ENCODE measurements around the gene SMIM23.
A peak's percentile ranks its signal among the peaks of the same experiment; 100 is the strongest.

SMIM23 gene

DNA sequence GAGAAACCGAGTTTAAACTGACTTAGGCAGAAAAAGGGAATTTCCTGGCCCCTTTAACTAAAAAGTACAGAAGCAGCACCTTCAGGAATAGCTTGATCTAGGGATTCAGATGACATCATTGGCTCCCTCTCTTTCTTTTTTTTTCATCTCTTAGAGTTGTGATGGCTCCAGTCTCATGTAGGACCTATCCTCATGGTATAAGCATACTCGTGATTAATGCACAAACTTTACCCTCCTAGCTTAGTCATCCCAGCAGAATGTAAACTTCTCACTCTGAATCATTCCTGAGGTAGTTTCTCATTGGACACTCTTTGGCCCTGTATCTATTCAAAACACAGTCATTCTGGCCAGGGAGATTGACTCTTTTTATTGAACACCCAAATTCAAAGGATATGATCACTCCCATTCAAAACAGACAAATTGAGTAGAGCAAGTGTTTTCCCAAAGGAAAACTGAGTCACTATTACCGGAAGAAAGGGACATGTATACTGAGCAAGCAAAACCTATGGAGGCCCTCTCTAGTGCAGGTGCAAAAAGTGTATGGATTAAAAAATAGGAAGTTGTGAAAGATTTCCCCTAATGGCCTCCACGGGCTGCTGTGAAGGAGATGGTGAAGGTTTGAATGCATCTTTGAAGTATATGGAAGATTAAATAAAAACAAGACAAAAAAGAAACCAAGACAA, 27.6 kb upstream of the SMIM23 start:
- ATAC-seq, result peak; percentile 71

DNA sequence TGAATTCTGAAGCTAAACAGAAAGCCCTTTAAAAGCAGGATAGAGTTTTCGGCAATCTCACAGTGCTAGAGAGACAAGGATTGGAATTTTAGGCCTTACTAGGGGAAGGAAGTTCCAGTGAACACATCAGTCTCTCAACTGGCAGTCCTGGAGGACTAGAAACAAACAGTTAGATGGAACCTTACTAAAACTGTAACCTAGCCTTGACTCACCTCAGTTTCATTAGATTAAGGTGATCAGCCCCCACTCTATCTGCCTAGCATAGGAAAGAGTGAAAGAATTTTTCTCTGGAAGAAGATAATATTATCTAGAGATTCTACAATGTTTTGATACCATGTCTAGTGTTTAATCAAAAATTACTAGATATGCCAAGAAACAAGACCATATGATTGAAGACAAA, 25.8 kb upstream of the SMIM23 start:
- TF ChIP-seq ZC3H10 (CRISPR knock-in tag; IDR thresholded peaks at IDR 0.05) (no peak), CSDC2 (CRISPR knock-in tag; IDR thresholded peaks at IDR 0.05) (no peak), ZFP30 (CRISPR knock-in tag; IDR thresholded peaks at IDR 0.05) (no peak), ZNF8 (CRISPR knock-in tag; IDR thresholded peaks at IDR 0.05) (no peak), ZFP3 (CRISPR knock-in tag; IDR thresholded peaks at IDR 0.05) (no peak), TOX (CRISPR knock-in tag; IDR thresholded peaks at IDR 0.05; ENCODE audit: borderline replicate concordance) (no peak), ISL1 (CRISPR knock-in tag; IDR thresholded peaks at IDR 0.05) (no peak)
- TF ChIP-seq, protein P1, sequence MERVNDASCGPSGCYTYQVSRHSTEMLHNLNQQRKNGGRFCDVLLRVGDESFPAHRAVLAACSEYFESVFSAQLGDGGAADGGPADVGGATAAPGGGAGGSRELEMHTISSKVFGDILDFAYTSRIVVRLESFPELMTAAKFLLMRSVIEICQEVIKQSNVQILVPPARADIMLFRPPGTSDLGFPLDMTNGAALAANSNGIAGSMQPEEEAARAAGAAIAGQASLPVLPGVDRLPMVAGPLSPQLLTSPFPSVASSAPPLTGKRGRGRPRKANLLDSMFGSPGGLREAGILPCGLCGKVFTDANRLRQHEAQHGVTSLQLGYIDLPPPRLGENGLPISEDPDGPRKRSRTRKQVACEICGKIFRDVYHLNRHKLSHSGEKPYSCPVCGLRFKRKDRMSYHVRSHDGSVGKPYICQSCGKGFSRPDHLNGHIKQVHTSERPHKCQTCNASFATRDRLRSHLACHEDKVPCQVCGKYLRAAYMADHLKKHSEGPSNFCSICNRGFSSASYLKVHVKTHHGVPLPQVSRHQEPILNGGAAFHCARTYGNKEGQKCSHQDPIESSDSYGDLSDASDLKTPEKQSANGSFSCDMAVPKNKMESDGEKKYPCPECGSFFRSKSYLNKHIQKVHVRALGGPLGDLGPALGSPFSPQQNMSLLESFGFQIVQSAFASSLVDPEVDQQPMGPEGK (CRISPR knock-in tag; IDR thresholded peaks at IDR 0.05; ENCODE audit: borderline replicate concordance), result no peak
- TF ChIP-seq, protein P2, sequence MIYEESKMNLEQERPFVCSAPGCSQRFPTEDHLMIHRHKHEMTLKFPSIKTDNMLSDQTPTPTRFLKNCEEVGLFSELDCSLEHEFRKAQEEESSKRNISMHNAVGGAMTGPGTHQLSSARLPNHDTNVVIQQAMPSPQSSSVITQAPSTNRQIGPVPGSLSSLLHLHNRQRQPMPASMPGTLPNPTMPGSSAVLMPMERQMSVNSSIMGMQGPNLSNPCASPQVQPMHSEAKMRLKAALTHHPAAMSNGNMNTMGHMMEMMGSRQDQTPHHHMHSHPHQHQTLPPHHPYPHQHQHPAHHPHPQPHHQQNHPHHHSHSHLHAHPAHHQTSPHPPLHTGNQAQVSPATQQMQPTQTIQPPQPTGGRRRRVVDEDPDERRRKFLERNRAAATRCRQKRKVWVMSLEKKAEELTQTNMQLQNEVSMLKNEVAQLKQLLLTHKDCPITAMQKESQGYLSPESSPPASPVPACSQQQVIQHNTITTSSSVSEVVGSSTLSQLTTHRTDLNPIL (CRISPR knock-in tag; IDR thresholded peaks at IDR 0.05; ENCODE audit: low read depth), result no peak
- TF ChIP-seq, protein P3, sequence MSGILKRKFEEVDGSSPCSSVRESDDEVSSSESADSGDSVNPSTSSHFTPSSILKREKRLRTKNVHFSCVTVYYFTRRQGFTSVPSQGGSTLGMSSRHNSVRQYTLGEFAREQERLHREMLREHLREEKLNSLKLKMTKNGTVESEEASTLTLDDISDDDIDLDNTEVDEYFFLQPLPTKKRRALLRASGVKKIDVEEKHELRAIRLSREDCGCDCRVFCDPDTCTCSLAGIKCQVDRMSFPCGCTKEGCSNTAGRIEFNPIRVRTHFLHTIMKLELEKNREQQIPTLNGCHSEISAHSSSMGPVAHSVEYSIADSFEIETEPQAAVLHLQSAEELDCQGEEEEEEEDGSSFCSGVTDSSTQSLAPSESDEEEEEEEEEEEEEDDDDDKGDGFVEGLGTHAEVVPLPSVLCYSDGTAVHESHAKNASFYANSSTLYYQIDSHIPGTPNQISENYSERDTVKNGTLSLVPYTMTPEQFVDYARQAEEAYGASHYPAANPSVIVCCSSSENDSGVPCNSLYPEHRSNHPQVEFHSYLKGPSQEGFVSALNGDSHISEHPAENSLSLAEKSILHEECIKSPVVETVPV (CRISPR knock-in tag; IDR thresholded peaks at IDR 0.05), result no peak

More for the DNA sequence above, 27.6 kb upstream of the SMIM23 start:
- TF ChIP-seq, protein P3 (CRISPR knock-in tag; IDR thresholded peaks at IDR 0.05), result no peak
- TF ChIP-seq, protein P4, sequence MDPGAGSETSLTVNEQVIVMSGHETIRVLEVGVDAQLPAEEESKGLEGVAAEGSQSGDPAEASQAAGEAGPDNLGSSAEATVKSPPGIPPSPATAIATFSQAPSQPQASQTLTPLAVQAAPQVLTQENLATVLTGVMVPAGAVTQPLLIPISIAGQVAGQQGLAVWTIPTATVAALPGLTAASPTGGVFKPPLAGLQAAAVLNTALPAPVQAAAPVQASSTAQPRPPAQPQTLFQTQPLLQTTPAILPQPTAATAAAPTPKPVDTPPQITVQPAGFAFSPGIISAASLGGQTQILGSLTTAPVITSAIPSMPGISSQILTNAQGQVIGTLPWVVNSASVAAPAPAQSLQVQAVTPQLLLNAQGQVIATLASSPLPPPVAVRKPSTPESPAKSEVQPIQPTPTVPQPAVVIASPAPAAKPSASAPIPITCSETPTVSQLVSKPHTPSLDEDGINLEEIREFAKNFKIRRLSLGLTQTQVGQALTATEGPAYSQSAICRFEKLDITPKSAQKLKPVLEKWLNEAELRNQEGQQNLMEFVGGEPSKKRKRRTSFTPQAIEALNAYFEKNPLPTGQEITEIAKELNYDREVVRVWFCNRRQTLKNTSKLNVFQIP (CRISPR knock-in tag; IDR thresholded peaks at IDR 0.05; ENCODE audit: borderline replicate concordance, low read depth), result no peak
- TF ChIP-seq ARNTL (CRISPR knock-in tag; IDR thresholded peaks at IDR 0.05; ENCODE audit: borderline replicate concordance, low read depth) (no peak), ZFP3 (CRISPR knock-in tag; IDR thresholded peaks at IDR 0.05) (no peak), BACH2 (CRISPR knock-in tag; IDR thresholded peaks at IDR 0.05; ENCODE audit: borderline replicate concordance) (no peak), ZC3H10 (CRISPR knock-in tag; IDR thresholded peaks at IDR 0.05) (no peak), ZNF565 (CRISPR knock-in tag; conservative IDR thresholded peaks at IDR 0.05; ENCODE audit: low read depth) (no peak), ZNF70 (CRISPR knock-in tag; IDR thresholded peaks at IDR 0.05) (no peak), TOX (CRISPR knock-in tag; IDR thresholded peaks at IDR 0.05; ENCODE audit: borderline replicate concordance) (no peak), OSR1 (CRISPR knock-in tag; IDR thresholded peaks at IDR 0.05) (no peak), ZFP30 (CRISPR knock-in tag; IDR thresholded peaks at IDR 0.05) (no peak)
- TF ChIP-seq, protein P5, sequence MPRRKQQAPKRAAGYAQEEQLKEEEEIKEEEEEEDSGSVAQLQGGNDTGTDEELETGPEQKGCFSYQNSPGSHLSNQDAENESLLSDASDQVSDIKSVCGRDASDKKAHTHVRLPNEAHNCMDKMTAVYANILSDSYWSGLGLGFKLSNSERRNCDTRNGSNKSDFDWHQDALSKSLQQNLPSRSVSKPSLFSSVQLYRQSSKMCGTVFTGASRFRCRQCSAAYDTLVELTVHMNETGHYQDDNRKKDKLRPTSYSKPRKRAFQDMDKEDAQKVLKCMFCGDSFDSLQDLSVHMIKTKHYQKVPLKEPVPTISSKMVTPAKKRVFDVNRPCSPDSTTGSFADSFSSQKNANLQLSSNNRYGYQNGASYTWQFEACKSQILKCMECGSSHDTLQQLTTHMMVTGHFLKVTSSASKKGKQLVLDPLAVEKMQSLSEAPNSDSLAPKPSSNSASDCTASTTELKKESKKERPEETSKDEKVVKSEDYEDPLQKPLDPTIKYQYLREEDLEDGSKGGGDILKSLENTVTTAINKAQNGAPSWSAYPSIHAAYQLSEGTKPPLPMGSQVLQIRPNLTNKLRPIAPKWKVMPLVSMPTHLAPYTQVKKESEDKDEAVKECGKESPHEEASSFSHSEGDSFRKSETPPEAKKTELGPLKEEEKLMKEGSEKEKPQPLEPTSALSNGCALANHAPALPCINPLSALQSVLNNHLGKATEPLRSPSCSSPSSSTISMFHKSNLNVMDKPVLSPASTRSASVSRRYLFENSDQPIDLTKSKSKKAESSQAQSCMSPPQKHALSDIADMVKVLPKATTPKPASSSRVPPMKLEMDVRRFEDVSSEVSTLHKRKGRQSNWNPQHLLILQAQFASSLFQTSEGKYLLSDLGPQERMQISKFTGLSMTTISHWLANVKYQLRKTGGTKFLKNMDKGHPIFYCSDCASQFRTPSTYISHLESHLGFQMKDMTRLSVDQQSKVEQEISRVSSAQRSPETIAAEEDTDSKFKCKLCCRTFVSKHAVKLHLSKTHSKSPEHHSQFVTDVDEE (CRISPR knock-in tag; IDR thresholded peaks at IDR 0.05), result no peak

More for the DNA sequence above, 25.8 kb upstream of the SMIM23 start:
- ATAC-seq, result no peak

All from SK-N-SH treated with all-trans-retinoic acid at 6 μM for 48 hours (cell line).